OCI-LY1 (cell line): ENCODE data around the gene PSMA6.

ENCODE experiments used
- H2AFZ ChIP-seq: fragments of 200-600 bp; sonication (generic), shearing (Covaris generic); 2 replicates; pipeline ENCODE4 v1.6.0; 2014; ENCODE audit warnings: antibody characterized with exemption, mild to moderate bottlenecking, low read length
- H3F3A ChIP-seq: fragments of 200-600 bp; sonication (generic), shearing (Covaris generic); 2 replicates; pipeline ENCODE4 v1.6.0; 2014; ENCODE audit warnings: mild to moderate bottlenecking, antibody characterized with exemption, low read length, moderate library complexity; ENCODE audit not compliant: insufficient read depth
- H3K27ac ChIP-seq: fragments of 200-600 bp; sonication (generic); 2 replicates; pipeline ENCODE4 v1.5.1; 2014; ENCODE audit warnings: low read length, mixed run types, mild to moderate bottlenecking, low read depth; ENCODE audit not compliant: poor library complexity, severe bottlenecking
- H3K27me3 ChIP-seq: fragments of 200-600 bp; sonication (generic); 2 replicates; pipeline ENCODE4 v1.6.0; 2014; ENCODE audit warnings: antibody characterized with exemption, mild to moderate bottlenecking, low read length, moderate library complexity; ENCODE audit not compliant: insufficient read depth
- H3K36me3 ChIP-seq: fragments of 200-600 bp; sonication (generic); 2 replicates; pipeline ENCODE4 v1.6.1; 2014; ENCODE audit warnings: mild to moderate bottlenecking, antibody characterized with exemption, low read length, moderate library complexity, mixed read lengths; ENCODE audit not compliant: insufficient read depth
- H3K4me1 ChIP-seq: fragments of 200-600 bp; sonication (generic); 2 replicates; pipeline ENCODE4 v1.5.1; 2014; ENCODE audit warnings: mild to moderate bottlenecking, low read length, moderate library complexity; ENCODE audit not compliant: insufficient read depth, severe bottlenecking
- H3K4me2 ChIP-seq: fragments of 200-600 bp; sonication (generic), shearing (Covaris generic); 2 replicates; pipeline ENCODE4 v1.6.1; 2014; ENCODE audit warnings: low read length
- H3K4me3 ChIP-seq: fragments of 200-600 bp; sonication (generic); 2 replicates; pipeline ENCODE4 v1.5.1; 2014; ENCODE audit warnings: low read length, low read depth, mild to moderate bottlenecking, mixed read lengths; ENCODE audit not compliant: poor library complexity, severe bottlenecking
- H3K79me2 ChIP-seq: fragments of 200-600 bp; shearing (Covaris generic); 2 replicates; pipeline ENCODE4 v1.6.1; 2016; ENCODE audit warnings: mixed run types, low read length, mixed read lengths; ENCODE audit not compliant: insufficient read depth
- H3K9ac ChIP-seq: fragments of 200-600 bp; sonication (generic), shearing (Covaris generic); 2 replicates; pipeline ENCODE4 v1.6.1; 2014; ENCODE audit warnings: mild to moderate bottlenecking, low read length, mixed read lengths
- H3K9me2 ChIP-seq: fragments of 200-600 bp; sonication (generic), shearing (Covaris generic); 2 replicates; pipeline ENCODE4 v1.6.1; 2014; ENCODE audit warnings: low read depth, mild to moderate bottlenecking, low read length, mixed read lengths
- H3K9me3 ChIP-seq: fragments of 200-600 bp; shearing (Covaris generic); 2 replicates; pipeline ENCODE4 v1.6.1; 2014; ENCODE audit warnings: low read length, mixed read lengths
- H4K20me1 ChIP-seq: fragments of 200-600 bp; sonication (generic), shearing (Covaris generic); 2 replicates; pipeline ENCODE4 v1.6.0; 2016; ENCODE audit warnings: mild to moderate bottlenecking, low read length; ENCODE audit not compliant: insufficient read depth
- EZH2 ChIP-seq: fragments of 200-600 bp; sonication (generic), shearing (Covaris generic); IDR thresholded peaks from 2 replicates; pipeline ENCODE4 v1.8.0; 2017; ENCODE audit warnings: borderline replicate concordance, mixed run types, mild to moderate bottlenecking, antibody characterized with exemption, low read length, moderate library complexity, mixed read lengths
- TF ChIP-seq, protein P1 (sequence below): fragments of 200-600 bp; sonication (generic), shearing (Covaris generic); IDR thresholded peaks from 2 replicates; pipeline ENCODE4 v1.5.1; 2017; ENCODE audit warnings: mild to moderate bottlenecking, antibody characterized with exemption, low read length, moderate library complexity, mixed read lengths

PSMA6 gene

GRCh38 chr14:35331605-35332516 lies 39.7 kb downstream of the PSMA6 start:
- Histone ChIP-seq H3K9me3 (no peaks in the 10 kb centered on the region), H3K4me2 (no peak overlapping the region), H3K27ac (no peak overlapping the region), H3K79me2 (no peaks in the 10 kb centered on the region), H3K4me1 (peaks cover 6% of the 10 kb centered on the region), H3K36me3 (no peaks in the 10 kb centered on the region), H3F3A (no peaks in the 10 kb centered on the region), H2AFZ (no peak overlapping the region), H4K20me1 (no peaks in the 10 kb centered on the region), H3K27me3 (no peaks in the 10 kb centered on the region), H3K4me3 (no peak overlapping the region), H3K9ac (no peak overlapping the region), H3K9me2 (no peaks in the 10 kb centered on the region)
- TF ChIP-seq, protein P1, sequence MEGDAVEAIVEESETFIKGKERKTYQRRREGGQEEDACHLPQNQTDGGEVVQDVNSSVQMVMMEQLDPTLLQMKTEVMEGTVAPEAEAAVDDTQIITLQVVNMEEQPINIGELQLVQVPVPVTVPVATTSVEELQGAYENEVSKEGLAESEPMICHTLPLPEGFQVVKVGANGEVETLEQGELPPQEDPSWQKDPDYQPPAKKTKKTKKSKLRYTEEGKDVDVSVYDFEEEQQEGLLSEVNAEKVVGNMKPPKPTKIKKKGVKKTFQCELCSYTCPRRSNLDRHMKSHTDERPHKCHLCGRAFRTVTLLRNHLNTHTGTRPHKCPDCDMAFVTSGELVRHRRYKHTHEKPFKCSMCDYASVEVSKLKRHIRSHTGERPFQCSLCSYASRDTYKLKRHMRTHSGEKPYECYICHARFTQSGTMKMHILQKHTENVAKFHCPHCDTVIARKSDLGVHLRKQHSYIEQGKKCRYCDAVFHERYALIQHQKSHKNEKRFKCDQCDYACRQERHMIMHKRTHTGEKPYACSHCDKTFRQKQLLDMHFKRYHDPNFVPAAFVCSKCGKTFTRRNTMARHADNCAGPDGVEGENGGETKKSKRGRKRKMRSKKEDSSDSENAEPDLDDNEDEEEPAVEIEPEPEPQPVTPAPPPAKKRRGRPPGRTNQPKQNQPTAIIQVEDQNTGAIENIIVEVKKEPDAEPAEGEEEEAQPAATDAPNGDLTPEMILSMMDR: no peak
- no peak for TF ChIP-seq EZH2

DNA sequence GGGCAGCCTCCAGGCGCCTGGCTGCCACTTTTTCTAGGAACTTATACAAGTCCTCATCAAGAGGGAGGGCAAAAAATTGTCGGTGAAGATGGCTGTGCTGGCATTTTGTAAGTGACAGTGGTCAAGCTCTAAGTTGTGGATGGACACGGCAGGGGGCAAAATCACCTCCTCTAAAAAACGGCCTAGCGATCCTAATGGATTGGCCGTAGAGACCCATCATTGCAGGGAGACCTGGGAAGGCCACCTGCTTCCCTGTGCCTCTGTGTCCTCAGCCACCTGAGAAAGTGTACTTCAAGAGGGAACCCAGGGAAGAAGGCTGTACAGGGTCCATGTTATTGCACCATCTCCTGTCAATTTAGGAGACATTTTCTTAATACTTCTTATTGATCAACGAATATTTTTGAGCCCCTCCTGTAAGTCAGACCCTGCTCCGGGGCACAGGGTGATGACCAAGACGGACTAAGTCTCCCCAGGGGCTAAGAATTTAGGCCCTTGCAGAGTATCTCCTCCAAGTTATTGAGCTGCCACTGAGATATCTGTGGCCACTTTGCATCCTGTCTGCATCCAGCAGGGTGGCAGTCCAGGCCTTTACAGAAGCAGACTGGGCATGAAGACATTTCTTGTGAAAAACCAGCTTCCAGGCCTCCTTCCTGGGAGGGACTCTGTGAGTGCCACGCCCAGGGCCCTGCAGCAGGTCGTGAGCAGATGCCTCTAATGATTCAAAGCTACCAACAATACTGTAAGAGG lies 40.5 kb downstream of the PSMA6 start:
- H3K4me1 ChIP-seq: peaks cover 9% of the 10 kb centered on the region
- H3K79me2 ChIP-seq: no peaks in the 10 kb centered on the region
- no peaks in the 10 kb centered on the region for H3K9me2 ChIP-seq
- H3K27me3 ChIP-seq: no peaks in the 10 kb centered on the region
- H3F3A ChIP-seq: no peaks in the 10 kb centered on the region
- no peaks in the 10 kb centered on the region for H3K36me3 ChIP-seq
- H4K20me1 ChIP-seq: no peaks in the 10 kb centered on the region
- no peak overlapping the region for H3K27ac ChIP-seq
- no peak overlapping the region for H3K4me2 ChIP-seq
- H3K4me3 ChIP-seq: no peak overlapping the region
- no peak for TF ChIP-seq EZH2
- TF ChIP-seq, protein P1: no peak
- no peak overlapping the region for H2AFZ ChIP-seq
- no peaks in the 10 kb centered on the region for H3K9me3 ChIP-seq
- no peak overlapping the region for H3K9ac ChIP-seq

DNA sequence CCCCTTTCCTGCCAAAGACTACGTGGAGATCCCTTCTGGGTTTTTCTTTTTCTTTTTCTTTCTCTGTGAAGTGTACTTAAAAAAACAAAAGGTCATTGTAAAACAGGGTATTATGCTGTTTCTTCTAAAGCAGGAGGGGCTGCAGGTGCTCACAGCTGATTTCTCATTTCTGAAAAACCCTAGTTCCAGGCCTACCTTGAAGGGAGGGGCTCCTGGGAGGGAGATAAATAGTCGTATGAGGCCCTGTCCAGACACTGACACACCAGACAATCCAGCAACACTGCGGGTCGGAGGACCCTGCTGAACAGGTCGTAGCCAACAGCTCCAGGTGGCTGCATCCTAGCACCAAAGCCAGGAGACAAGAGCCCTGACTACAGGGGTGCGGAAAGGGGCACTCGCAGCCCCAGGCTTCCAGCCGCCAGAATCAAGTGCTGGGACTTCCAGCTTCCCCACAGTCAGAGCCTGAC lies 41.1 kb downstream of the PSMA6 start:
- H3K36me3 ChIP-seq: no peaks in the 10 kb centered on the region
- no peaks in the 10 kb centered on the region for H3K79me2 ChIP-seq
- no peaks in the 10 kb centered on the region for H3K27me3 ChIP-seq
- no peak overlapping the region for H3K4me3 ChIP-seq
- no peak overlapping the region for H2AFZ ChIP-seq
- H3K9ac ChIP-seq: no peak overlapping the region
- peaks cover 9% of the 10 kb centered on the region for H3K4me1 ChIP-seq
- TF ChIP-seq EZH2: no peak
- TF ChIP-seq, protein P1: no peak
- no peaks in the 10 kb centered on the region for H3F3A ChIP-seq
- no peak overlapping the region for H3K4me2 ChIP-seq
- no peaks in the 10 kb centered on the region for H3K9me3 ChIP-seq
- no peaks in the 10 kb centered on the region for H3K9me2 ChIP-seq
- no peaks in the 10 kb centered on the region for H4K20me1 ChIP-seq
- H3K27ac ChIP-seq: no peak overlapping the region
